Measurements from ENCODE around the gene COX6B1. TPM values are rescaled to one million over a fixed set of nuclear protein-coding genes. Genes with fewer than 3 reads are reported as not detected.

The COX6B1 gene
- total and polyA plus RNA-seq, 8 donors, result 119 to 491 (median 155) TPM

- Histone ChIP-seq H3K4me1 (no peaks in the 10 kb centered on the region), H3K4me3 (no peak overlapping the region), H3K27me3 (no peaks in the 10 kb centered on the region), H3K27ac (no peak overlapping the region), H3K36me3 (no peaks in the 10 kb centered on the region), H3K9me3 (no peaks in the 10 kb centered on the region)
- no peak for ATAC-seq
- peak in 2 of 6 donors; percentile 48 to 63 for DNase-seq
- intact Hi-C loops (cut with DNase I), result loop anchor here in 1 of 3 donors (10.0 kb wide), 1 partner anchor 243 kb away; the partner anchor contains the start of gene LRFN3
- no peak for FAIRE-seq
- WGBS, 2 donors, result 34 to 49% methylated on average over 11 of the region's 11 CpGs
- TF ChIP-seq, protein P1, sequence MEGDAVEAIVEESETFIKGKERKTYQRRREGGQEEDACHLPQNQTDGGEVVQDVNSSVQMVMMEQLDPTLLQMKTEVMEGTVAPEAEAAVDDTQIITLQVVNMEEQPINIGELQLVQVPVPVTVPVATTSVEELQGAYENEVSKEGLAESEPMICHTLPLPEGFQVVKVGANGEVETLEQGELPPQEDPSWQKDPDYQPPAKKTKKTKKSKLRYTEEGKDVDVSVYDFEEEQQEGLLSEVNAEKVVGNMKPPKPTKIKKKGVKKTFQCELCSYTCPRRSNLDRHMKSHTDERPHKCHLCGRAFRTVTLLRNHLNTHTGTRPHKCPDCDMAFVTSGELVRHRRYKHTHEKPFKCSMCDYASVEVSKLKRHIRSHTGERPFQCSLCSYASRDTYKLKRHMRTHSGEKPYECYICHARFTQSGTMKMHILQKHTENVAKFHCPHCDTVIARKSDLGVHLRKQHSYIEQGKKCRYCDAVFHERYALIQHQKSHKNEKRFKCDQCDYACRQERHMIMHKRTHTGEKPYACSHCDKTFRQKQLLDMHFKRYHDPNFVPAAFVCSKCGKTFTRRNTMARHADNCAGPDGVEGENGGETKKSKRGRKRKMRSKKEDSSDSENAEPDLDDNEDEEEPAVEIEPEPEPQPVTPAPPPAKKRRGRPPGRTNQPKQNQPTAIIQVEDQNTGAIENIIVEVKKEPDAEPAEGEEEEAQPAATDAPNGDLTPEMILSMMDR (IDR thresholded peaks at IDR 0.05), result no peak
These were observed 43.9 kb downstream of the COX6B1 start for GRCh38 chr19:35692010-35692409.

- FAIRE-seq (no peak), DNase-seq (no peak), ATAC-seq (peak; percentile 11 to 18 (median 14))
- Histone ChIP-seq H3K4me3 (no peak overlapping the region), H3K27ac (no peak overlapping the region), H3K36me3 (no peaks in the 10 kb centered on the region), H3K9me3 (no peaks in the 10 kb centered on the region), H3K4me1 (no peaks in the 10 kb centered on the region), H3K27me3 (no peaks in the 10 kb centered on the region)
- intact Hi-C loops (cut with DNase I), result loop anchor here in 1 of 3 donors (10.0 kb wide), 1 partner anchor 241 kb away; the partner anchor contains the start of gene LRFN3
- WGBS, 2 donors, result 7 to 8% methylated on average over 8 of the region's 8 CpGs
- TF ChIP-seq, protein P1 (IDR thresholded peaks at IDR 0.05), result no peak
These were observed 45.3 kb downstream of the COX6B1 start for GRCh38 chr19:35693422-35693821.

- TF ChIP-seq, protein P1 (IDR thresholded peaks at IDR 0.05), result peak; percentile 92 to 96 (median 96)
- FAIRE-seq (no peak), DNase-seq (peak; percentile 86 to 94 (median 88)), ATAC-seq (peak; percentile 99 to 100 (median 100))
- 35 to 42% methylated on average over 8 of the region's 8 CpGs for WGBS, 2 donors
- no peak overlapping the region for H3K4me3 ChIP-seq
- H3K36me3 ChIP-seq, result no peaks in the 10 kb centered on the region
- H3K27me3 ChIP-seq, result no peaks in the 10 kb centered on the region
- intact Hi-C loops (cut with DNase I), result loop anchor here in 2 of 3 donors (2.0 to 10.0 kb wide), 2 partner anchors 21 to 241 kb away; partner anchors contain the start of gene LRFN3 (in 1 of the 2)
- no peaks in the 10 kb centered on the region for H3K9me3 ChIP-seq
- no peaks in the 10 kb centered on the region for H3K4me1 ChIP-seq
- H3K27ac ChIP-seq, result no peak overlapping the region
These were observed 45.9 kb downstream of the COX6B1 start for GRCh38 chr19:35693835-35694599.

GRCh38 chr19:35695895-35696422 is 47.8 kb downstream of the COX6B1 start:
- TF ChIP-seq, protein P1 (IDR thresholded peaks at IDR 0.05), result no peak
- H3K36me3 ChIP-seq, result no peaks in the 10 kb centered on the region
- H3K4me3 ChIP-seq, result no peak overlapping the region
- no peaks in the 10 kb centered on the region for H3K4me1 ChIP-seq
- intact Hi-C loops (cut with DNase I), result loop anchor here in 2 of 3 donors (2.0 to 10.0 kb wide), 2 partner anchors 19 to 239 kb away; partner anchors contain the start of gene LRFN3 (in 1 of the 2)
- no peak overlapping the region for H3K27ac ChIP-seq
- DNase-seq (no peak), FAIRE-seq (no peak), ATAC-seq (no peak)
- no peaks in the 10 kb centered on the region for H3K9me3 ChIP-seq
- 81 to 87% methylated on average over 2 of the region's 2 CpGs for WGBS, 2 donors
- H3K27me3 ChIP-seq, result no peaks in the 10 kb centered on the region

Data from pancreas (tissue), 10 donors.